ENCODE measurements around the gene PTDSS2.
A peak's percentile ranks its signal among the peaks of the same experiment; 100 is the strongest.
"Not testable (repeated sequence)": the region's sequence is repeated elsewhere in the genome, so short reads cannot be mapped to it uniquely, and the experiment has no call there.

PTDSS2 gene

GRCh38 chr11:449889-450808 is at the start of gene PTDSS2:
Gene PTDSS2 (plus strand): TSS chr11:450279. CDS start chr11:450456, 177 bp downstream.
- peak; percentile 95 for DNase-seq

DNA sequence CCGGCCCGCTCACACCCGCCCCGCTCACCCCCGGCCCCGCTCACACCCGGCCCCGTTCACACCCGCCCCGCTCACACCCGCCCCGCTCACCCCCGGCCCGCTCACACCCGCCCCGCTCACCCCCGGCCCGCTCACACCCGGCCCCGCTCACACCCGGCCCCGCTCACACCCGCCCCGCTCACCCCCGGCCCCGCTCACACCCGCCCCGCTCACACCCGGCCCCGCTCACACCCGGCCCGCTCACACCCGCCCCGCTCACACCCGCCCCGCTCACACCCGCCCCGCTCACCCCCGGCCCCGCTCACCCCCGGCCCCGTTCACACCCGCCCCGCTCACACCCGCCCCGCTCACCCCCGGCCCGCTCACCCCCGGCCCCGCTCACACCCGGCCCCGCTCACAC is 48.9 kb upstream of the PTDSS2 start:
- not testable (repeated sequence) for DNase-seq

DNA sequence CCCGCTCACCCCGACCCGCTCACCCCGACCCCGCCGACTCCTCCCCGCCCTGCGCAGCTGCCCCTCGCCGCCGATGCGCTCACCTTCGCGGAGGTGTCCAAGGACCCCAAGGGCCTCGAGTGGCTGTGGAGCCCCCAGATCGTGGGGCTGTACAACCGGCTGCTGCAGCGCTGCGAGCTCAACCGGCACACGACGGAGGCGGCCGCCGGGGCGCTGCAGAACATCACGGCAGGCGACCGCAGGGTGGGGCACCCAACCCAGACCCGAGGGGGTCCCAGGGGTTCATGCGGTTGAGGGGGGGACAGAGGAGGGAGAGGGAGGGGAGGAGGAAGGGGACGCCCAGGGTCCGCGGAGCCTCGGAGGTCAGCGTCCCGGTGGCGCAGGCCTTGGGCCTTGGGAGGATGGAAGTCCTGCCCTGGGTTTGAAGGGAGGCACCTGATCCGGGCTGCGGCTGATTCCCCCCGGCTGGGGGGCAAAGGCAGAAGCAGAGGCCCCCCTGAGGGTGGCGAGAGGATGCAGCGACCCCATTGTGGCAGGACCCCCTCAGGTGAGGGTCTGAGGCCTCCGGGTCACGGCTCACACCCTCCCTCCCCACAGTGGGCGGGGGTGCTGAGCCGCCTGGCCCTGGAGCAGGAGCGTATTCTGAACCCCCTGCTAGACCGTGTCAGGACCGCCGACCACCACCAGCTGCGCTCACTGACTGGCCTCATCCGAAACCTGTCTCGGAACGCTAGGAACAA is 46.9 kb upstream of the PTDSS2 start:
- DNase-seq, result no peak

- DNase-seq, result no peak
Observed at GRCh38 chr11:403761-404431, 46.2 kb upstream of the PTDSS2 start.

GRCh38 chr11:404551-405264 is 45.4 kb upstream of the PTDSS2 start:
- no peak for DNase-seq

DNA sequence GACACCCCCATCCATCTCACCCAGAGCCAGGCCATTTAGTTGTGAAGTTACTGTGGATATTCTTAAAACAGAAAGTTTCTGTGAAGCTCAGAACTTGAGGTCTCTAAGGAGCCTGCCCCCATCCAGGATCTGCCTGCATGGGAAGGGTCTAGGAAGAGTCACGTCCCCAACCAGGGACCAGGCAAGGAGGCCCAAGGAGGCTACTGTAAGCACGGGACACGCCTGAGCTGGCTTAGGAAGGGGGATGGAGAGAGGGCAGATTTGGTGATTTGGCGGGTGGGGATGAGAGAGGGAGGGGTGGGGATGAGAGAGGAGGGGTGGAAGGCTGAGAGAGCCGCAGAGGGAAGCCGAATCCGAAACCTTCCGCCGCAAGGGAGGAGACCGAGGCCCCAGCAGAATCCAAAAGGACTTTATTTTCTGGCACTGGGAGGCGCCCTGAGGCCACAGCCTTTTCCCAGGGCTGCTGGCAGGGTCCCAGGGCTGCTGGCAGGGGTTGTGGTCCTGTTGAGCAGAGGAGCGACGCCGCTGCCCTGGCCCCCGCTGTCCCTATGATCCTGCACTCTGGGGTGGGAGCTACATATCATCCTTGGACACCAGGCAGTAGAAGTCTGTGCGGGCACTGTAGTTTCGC is 44.6 kb upstream of the PTDSS2 start:
- DNase-seq, result no peak

GRCh38 chr11:405954-406795 is 43.9 kb upstream of the PTDSS2 start:
- DNase-seq, result no peak

GRCh38 chr11:406796-407650 is 43.1 kb upstream of the PTDSS2 start:
- no peak for DNase-seq

- DNase-seq, result no peak
Observed at GRCh38 chr11:407651-408123, 42.4 kb upstream of the PTDSS2 start.

GRCh38 chr11:408154-409007 is 41.7 kb upstream of the PTDSS2 start:
- DNase-seq, result no peak

DNA sequence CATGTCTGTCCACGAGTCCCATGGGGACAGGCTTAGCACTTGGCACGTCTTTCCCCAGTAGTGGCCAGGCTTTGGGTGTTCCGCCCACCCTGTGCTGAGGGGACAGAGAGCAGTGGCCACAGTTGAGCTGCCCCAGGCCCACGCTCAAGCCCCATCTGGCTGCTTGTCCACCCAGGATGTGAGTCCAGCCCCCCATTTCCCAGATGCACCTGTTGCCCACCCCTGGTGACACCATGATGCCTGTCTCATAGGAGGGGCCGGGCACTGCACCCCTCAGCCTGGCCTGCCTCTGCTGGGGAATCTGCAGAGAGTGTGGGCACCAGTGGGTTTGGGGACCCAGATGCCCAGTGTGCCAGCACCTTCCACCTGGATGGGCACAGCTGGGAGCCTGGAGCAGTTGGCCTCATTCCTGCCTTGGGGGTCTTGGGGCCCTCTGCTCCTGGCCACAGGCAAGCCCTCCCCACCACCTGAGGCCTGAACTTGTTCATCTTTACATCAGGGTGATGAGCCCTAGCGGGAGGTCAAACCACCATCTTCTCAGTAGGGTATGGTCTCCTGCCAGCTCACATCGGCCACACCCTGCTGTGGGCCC is 41.0 kb upstream of the PTDSS2 start:
- no peak for DNase-seq

GRCh38 chr11:409600-410483 is 40.2 kb upstream of the PTDSS2 start:
- DNase-seq, result no peak

GRCh38 chr11:410711-411110 is 39.4 kb upstream of the PTDSS2 start:
- DNase-seq, result not testable (repeated sequence)

- not testable (repeated sequence) for DNase-seq
Observed at GRCh38 chr11:411520-411919, 38.6 kb upstream of the PTDSS2 start.

GRCh38 chr11:412641-413119 is 37.4 kb upstream of the PTDSS2 start:
- DNase-seq, result no peak

DNA sequence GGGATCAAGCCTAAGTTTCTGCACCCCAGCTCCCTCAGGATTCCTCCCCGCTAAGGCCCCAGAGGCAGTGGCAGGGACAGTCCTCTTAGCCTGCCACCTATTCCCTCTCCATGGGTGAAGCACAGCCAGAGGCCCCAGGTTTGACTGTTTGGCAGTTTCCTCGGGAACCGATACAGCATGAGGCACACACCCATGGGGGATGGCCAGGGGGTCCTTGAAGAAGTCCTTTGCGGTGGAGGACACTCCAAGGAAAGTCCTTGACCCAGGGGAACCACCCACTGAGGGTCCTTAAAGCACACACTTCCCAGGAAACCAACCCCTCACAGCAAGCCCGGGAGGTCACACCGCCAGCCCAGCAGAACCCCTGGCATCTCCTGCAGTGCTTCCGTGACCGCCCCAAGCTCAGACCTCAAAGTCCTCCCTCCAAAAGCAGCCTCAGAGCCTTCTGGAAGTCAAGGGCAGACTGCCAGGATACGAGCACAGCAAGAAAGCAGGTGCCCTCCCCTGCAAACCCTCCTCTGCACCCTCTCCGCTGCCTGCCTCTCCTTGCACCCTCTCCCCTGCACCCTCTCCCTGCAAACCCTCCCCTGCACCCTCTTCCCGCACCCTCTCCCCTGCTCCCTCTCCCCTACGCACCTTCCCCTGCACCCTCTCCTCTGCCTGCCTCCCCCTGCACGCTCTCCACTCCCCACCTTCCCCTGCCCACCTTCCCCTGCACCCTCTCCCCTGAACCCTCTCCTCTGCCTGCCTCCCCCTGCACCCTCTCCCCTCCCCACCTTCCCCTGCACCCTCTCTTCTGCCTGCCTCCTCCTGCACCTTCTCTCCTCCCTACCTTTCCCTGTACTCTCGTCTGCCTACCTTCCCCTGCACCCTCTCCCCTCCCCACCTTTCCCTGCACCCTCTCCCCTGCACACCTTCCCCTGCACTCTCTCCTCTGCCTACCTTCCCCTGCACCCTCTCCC is 36.7 kb upstream of the PTDSS2 start:
- DNase-seq, result no peak

All from NCI-H1105 treated with DMSO at 0.1 percent for 48 hours (cell line).